ENCODE data around the gene PIK3C2G.
"Not testable (repeated sequence)": the region's sequence is repeated elsewhere in the genome, so short reads cannot be mapped to it uniquely, and the experiment has no call there.

Gene PIK3C2G

GRCh38 chr12:18483698-18484325 is 222.5 kb downstream of the PIK3C2G start:
- DNase-seq = no peak

- DNase-seq = no peak
Measured at GRCh38 chr12:18486036-18486435, 224.7 kb downstream of the PIK3C2G start.

- DNase-seq = no peak
Measured at GRCh38 chr12:18487509-18487908, 226.2 kb downstream of the PIK3C2G start.

GRCh38 chr12:18492372-18493025 is 231.2 kb downstream of the PIK3C2G start:
- DNase-seq = no peak

GRCh38 chr12:18496156-18496555 is 234.8 kb downstream of the PIK3C2G start:
- DNase-seq = no peak

GRCh38 chr12:18500160-18500574 is 238.8 kb downstream of the PIK3C2G start:
- DNase-seq = not testable (repeated sequence)

- not testable (repeated sequence) for DNase-seq
Measured at GRCh38 chr12:18500736-18501135, 239.4 kb downstream of the PIK3C2G start.

- no peak for DNase-seq
Measured at GRCh38 chr12:18502422-18502968, 241.2 kb downstream of the PIK3C2G start.

- no peak for DNase-seq
Measured at GRCh38 chr12:18521461-18521860, 260.1 kb downstream of the PIK3C2G start.

- DNase-seq = no peak
Measured at GRCh38 chr12:18522806-18523205, 261.5 kb downstream of the PIK3C2G start.

GRCh38 chr12:18542497-18542896 is 281.2 kb downstream of the PIK3C2G start:
- DNase-seq = not testable (repeated sequence)

GRCh38 chr12:18546399-18546798 is 285.1 kb downstream of the PIK3C2G start:
- no peak for DNase-seq

GRCh38 chr12:18549598-18549997 is 288.3 kb downstream of the PIK3C2G start:
- no peak for DNase-seq

GRCh38 chr12:18551106-18551505 is 289.8 kb downstream of the PIK3C2G start:
- DNase-seq = no peak

GRCh38 chr12:18551701-18552100 is 290.4 kb downstream of the PIK3C2G start:
- DNase-seq = no peak

GRCh38 chr12:18552829-18553228 is 291.5 kb downstream of the PIK3C2G start:
- DNase-seq = no peak

- DNase-seq = no peak
Measured at GRCh38 chr12:18556161-18556560, 294.8 kb downstream of the PIK3C2G start.

GRCh38 chr12:18559242-18559641 is 297.9 kb downstream of the PIK3C2G start:
- no peak for DNase-seq

GRCh38 chr12:18562531-18562930 is 301.2 kb downstream of the PIK3C2G start:
- DNase-seq = no peak

- no peak for DNase-seq
Measured at GRCh38 chr12:18564306-18564705, 303.0 kb downstream of the PIK3C2G start.

- DNase-seq = no peak
Measured at GRCh38 chr12:18567787-18568186, 306.5 kb downstream of the PIK3C2G start.

- DNase-seq = no peak
Measured at GRCh38 chr12:18570543-18570942, 309.2 kb downstream of the PIK3C2G start.

GRCh38 chr12:18576104-18576626 is 314.8 kb downstream of the PIK3C2G start:
- no peak for DNase-seq

- no peak for DNase-seq
Measured at GRCh38 chr12:18576648-18577047, 315.3 kb downstream of the PIK3C2G start.

Data from inflammatory macrophage treated with lipopolysaccharide for 1 hour (primary cell).